NB4 (cell line): ENCODE data around the gene SLC34A1.

Experiments
- CTCF ChIP-seq: IDR thresholded peaks from one replicate; pipeline ENCODE4 v1.5.1; 2012; ENCODE audit warnings: low read depth, low read length
- MYC ChIP-seq: IDR thresholded peaks from 2 replicates; pipeline ENCODE4 v1.6.1; 2011; ENCODE audit warnings: low read depth, low read length
- POLR2A ChIP-seq: IDR thresholded peaks from 2 replicates; pipeline ENCODE4 v1.6.1; 2011; ENCODE audit warnings: mild to moderate bottlenecking; ENCODE audit not compliant: insufficient read length; ENCODE audit errors: extremely low read depth

- TF ChIP-seq POLR2A (no peak), CTCF (no peak), MYC (no peak)
Observed at GRCh38 chr5:177426566-177427210, 42.5 kb downstream of the SLC34A1 start, which contains the start of gene GRK6.
